ENCODE results near the gene CYP24A1. TPM values are rescaled to one million over a fixed set of nuclear protein-coding genes. Genes with fewer than 3 reads are reported as not detected.

Gene CYP24A1
- total and polyA plus RNA-seq, 2 donors (not counting 3 experiments of a cell fraction or from before 2014, with no cell fraction given) = not detected

DNA sequence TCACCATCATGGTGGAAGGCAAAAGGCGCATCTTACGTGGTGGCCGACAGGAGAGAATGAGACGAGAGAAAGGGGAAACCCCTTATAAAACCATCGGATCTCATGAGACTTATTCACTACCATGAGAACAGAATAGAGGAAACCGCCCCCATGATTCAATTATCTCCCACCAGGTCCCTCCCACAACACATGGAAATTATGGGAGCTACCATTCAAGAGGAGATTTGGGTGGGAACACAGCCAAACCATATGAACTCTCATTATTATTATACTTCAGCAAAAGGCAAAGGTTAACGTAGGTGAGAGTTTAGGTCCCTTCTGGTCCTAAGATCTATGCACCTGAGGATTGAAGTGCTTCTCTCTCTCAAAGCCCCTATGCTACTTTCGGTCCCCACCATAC lies 31.7 kb upstream of the CYP24A1 start:
- intact Hi-C loops (cut with micrococcal nuclease) = loop anchor here (5.0 kb wide), 1 partner anchor 272 kb away; the partner anchor contains the start of gene DOK5
- H3K9me1 ChIP-seq (replicated peaks; ENCODE audit: control insufficient read depth, extremely low read depth, insufficient read depth, low read length) = no peaks in the 10 kb centered on the region
- H3K4me3 ChIP-seq (replicated peaks in 1 of 3; ENCODE audit: insufficient read depth in 1 of 3, low read depth in 1 of 3, low read length in 3 of 3) = no peak overlapping the region
- H3K36me3 ChIP-seq (ENCODE audit: control insufficient read depth in 2 of 2, extremely low read depth in 1 of 2, insufficient read depth in 2 of 2, low read length in 2 of 2) = no peaks in the 10 kb centered on the region
- POLR2A ChIA-PET = no interaction called here
- dilution Hi-C loops (cut with MboI; ENCODE audit: extremely low pct_ligation_motif_present, low sequenced_read_pairs) = no loop called here
- no peaks in the 10 kb centered on the region for H3K9me3 ChIP-seq (replicated peaks; ENCODE audit: control insufficient read depth, insufficient read depth, low read length)
- peaks cover 9% of the 10 kb centered on the region for H3K4me1 ChIP-seq (ENCODE audit: control insufficient read depth, extremely low read depth, insufficient read depth, low read length)
- no TSS peak for BruUV-seq (replicated peaks)
- H3K27me3 ChIP-seq (ENCODE audit: control insufficient read depth in 2 of 2, insufficient read depth in 2 of 2, low read length in 2 of 2) = no peaks in the 10 kb centered on the region
- no peak overlapping the region for H3K9ac ChIP-seq (replicated peaks; ENCODE audit: extremely low read depth, insufficient read depth, low read length)
- H3K79me2 ChIP-seq (ENCODE audit: control insufficient read depth, insufficient read depth, low read length) = peaks cover 24% of the 10 kb centered on the region
- DNase-seq (ENCODE audit: low read depth, low spot score) = no peak
- TF ChIP-seq JUN (IDR thresholded peaks at IDR 0.05; ENCODE audit: borderline replicate concordance, insufficient read depth, insufficient read length, low read depth) = no peak
- no peak for TF ChIP-seq POLR2AphosphoS5 (IDR thresholded peaks at IDR 0.05; ENCODE audit: insufficient read depth, low read depth, low read length)
- TF ChIP-seq, protein P1, sequence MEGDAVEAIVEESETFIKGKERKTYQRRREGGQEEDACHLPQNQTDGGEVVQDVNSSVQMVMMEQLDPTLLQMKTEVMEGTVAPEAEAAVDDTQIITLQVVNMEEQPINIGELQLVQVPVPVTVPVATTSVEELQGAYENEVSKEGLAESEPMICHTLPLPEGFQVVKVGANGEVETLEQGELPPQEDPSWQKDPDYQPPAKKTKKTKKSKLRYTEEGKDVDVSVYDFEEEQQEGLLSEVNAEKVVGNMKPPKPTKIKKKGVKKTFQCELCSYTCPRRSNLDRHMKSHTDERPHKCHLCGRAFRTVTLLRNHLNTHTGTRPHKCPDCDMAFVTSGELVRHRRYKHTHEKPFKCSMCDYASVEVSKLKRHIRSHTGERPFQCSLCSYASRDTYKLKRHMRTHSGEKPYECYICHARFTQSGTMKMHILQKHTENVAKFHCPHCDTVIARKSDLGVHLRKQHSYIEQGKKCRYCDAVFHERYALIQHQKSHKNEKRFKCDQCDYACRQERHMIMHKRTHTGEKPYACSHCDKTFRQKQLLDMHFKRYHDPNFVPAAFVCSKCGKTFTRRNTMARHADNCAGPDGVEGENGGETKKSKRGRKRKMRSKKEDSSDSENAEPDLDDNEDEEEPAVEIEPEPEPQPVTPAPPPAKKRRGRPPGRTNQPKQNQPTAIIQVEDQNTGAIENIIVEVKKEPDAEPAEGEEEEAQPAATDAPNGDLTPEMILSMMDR (IDR thresholded peaks at IDR 0.05; ENCODE audit: extremely low read depth in 1 of 2, insufficient read depth in 1 of 2, low read depth in 1 of 2, low read length in 2 of 2) = no peak
- no peak for TF ChIP-seq GATA2 (IDR thresholded peaks at IDR 0.05; ENCODE audit: insufficient read depth, insufficient read length, low read depth, low read length)
- TF ChIP-seq MYC (IDR thresholded peaks at IDR 0.05; ENCODE audit: low read depth, low read length) = no peak
- TF ChIP-seq EZH2 (IDR thresholded peaks at IDR 0.05; ENCODE audit: borderline replicate concordance, low read depth, low read length, severe bottlenecking) = no peak
- TF ChIP-seq FOS (IDR thresholded peaks at IDR 0.05; ENCODE audit: borderline replicate concordance, insufficient read depth, low read length) = no peak
- TF ChIP-seq, protein P2, sequence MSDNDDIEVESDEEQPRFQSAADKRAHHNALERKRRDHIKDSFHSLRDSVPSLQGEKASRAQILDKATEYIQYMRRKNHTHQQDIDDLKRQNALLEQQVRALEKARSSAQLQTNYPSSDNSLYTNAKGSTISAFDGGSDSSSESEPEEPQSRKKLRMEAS (IDR thresholded peaks at IDR 0.05; ENCODE audit: insufficient read depth, insufficient read length) = no peak
- no peak for TF ChIP-seq POLR2A (IDR thresholded peaks at IDR 0.05; ENCODE audit: low read depth, low read length)
- no peak overlapping the region for H3K27ac ChIP-seq (ENCODE audit: insufficient read depth, low read depth, low read length)
- H3K4me2 ChIP-seq (ENCODE audit: insufficient read depth, low read length) = no peak overlapping the region
- FAIRE-seq = no peak
- CTCF ChIA-PET = interaction anchor here (1.2 to 2.3 kb wide), 4 partner anchors 11 to 109 kb away, joined by 3 to 9 read pairs (median 4); no protein-coding TSS in a partner anchor
- H2AFZ ChIP-seq (ENCODE audit: low read depth, low read length) = no peak overlapping the region
- no peaks in the 10 kb centered on the region for H4K20me1 ChIP-seq (replicated peaks; ENCODE audit: control insufficient read depth, extremely low read depth, insufficient read depth, low read length)
